ENCODE measurements around the gene TMEM35A.
"Not testable (repeated sequence)": the region's sequence is repeated elsewhere in the genome, so short reads cannot be mapped to it uniquely, and the experiment has no call there.

The TMEM35A gene

DNA sequence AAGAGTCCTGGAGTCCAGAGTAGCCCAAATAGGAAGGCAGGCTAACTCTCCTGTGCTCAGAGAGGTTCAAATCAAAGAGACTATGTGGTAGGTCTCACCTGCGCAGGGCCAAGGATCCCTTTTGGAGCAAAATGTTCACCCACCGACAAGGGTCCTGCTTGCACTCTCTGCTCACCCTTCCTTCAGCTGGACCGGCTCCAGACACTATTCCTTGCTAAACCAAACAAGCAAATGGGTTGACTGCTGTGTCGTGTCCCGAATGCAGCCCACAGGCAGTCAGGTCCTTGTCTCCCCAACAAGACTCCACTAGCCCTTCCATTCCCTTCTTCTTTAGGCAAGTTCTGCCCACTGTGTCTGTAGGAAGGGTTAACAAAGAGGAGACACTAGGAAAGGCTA, 27.5 kb upstream of the TMEM35A start:
- Histone ChIP-seq H2AFZ (ENCODE audit: insufficient read depth, low read length, poor library complexity) (peak overlapping the region; percentile 97), H3K4me1 (ENCODE audit: control insufficient read depth in 1 of 2, insufficient read depth in 2 of 2, low read length in 2 of 2) (peaks cover 0 to 3% of the 10 kb centered on the region in 2 experiments), H3K4me2 (ENCODE audit: low read length) (peak overlapping the region; percentile 66), H2BK12ac (ENCODE audit: low read length) (no peak overlapping the region), H3K36me3 (ENCODE audit: control insufficient read depth in 1 of 2, insufficient read depth in 2 of 2, low read length in 2 of 2) (no peaks in the 10 kb centered on the region), H2AK5ac (ENCODE audit: low read length) (no peak overlapping the region), H3K27ac (ENCODE audit: low read depth, low read length) (no peak overlapping the region), H3K27me3 (ENCODE audit: insufficient read depth, low read length) (no peaks in the 10 kb centered on the region), H3K79me1 (ENCODE audit: low read length) (peaks cover 7% of the 10 kb centered on the region), H3K79me2 (ENCODE audit: control insufficient read depth, insufficient read depth, low read length, poor library complexity) (peaks cover 2% of the 10 kb centered on the region), H3K9ac (ENCODE audit: low read length) (peak overlapping the region; percentile 54), H3K23ac (ENCODE audit: low read length) (no peak overlapping the region), H3K18ac (ENCODE audit: low read length) (peak overlapping the region; percentile 61), H3K4me3 (ENCODE audit: low read depth, low read length) (peak overlapping the region; percentile 80), H4K12ac (ENCODE audit: low read depth, low read length) (peak overlapping the region; percentile 87), H3K14ac (ENCODE audit: low read length) (peak overlapping the region; percentile 66), H4K91ac (ENCODE audit: low read depth, low read length) (peak overlapping the region; percentile 8), H3K9me3 (ENCODE audit: insufficient read depth, low read depth, low read length) (no peaks in the 10 kb centered on the region), H2BK5ac (ENCODE audit: low read depth, low read length, poor library complexity) (no peak overlapping the region), H3K4ac (ENCODE audit: low read depth, low read length) (no peak overlapping the region), H4K8ac (ENCODE audit: low read depth, low read length) (peak overlapping the region; percentile 93), H2BK120ac (ENCODE audit: insufficient read depth, low read length, poor library complexity) (no peak overlapping the region)
- WGBS (ENCODE audit: extremely low coverage, insufficient coverage, insufficient read length), result no CpG with 5 or more reads among the region's 5 CpGs
- no peak for DNase-seq

DNA sequence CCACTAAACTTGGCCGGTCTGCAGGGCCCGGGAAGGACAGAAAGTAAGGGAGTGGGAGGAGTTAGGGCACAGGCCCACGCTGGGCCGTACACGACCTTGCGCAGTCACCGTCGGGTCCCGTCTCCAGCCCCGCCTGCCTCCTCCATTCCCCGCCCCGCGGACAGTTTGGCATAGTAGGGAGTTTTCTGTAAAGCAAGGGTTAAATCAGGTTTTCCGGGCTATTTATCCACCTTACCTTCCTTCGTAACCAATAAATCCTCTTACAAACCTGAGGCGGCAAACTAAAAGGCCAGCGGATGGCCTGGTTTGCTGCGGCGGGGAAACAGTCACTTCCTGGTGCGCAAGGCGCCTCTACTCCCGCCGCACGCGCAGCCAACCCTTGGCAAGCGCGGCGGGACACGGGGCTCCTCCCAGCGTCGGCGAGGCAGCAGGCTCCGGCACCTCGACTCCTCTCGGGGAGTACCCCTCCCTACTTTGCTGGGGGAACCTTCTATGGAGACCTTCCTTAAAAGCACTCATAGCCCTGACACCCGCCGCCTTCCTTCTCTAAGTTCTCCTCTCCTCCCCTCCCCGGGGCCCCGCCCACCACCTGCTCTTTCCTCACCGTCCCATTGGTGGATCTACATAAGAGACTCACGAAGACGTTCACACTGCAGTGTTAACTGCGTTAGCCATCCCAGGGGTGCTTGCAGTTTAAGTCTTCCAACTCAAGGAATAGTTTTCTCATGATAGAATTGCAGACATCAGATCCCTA, 27.0 kb upstream of the TMEM35A start, which contains the start of gene TRMT2B:
Gene TRMT2B (minus strand): TSS at position 563 of the 754 bp plus-strand sequence. CDS start 9,822 bp downstream, outside the sequence.
- peak within 1 kb of the TSS; percentile 93 for H4K8ac ChIP-seq (ENCODE audit: low read depth, low read length)
- H3K23ac ChIP-seq (ENCODE audit: low read length), result no peak within 1 kb of the TSS
- no peak within 1 kb of the TSS for H2AK5ac ChIP-seq (ENCODE audit: low read length)
- peak within 1 kb of the TSS; percentile 87 for H4K12ac ChIP-seq (ENCODE audit: low read depth, low read length)
- H3K79me2 ChIP-seq (ENCODE audit: control insufficient read depth, insufficient read depth, low read length, poor library complexity), result peaks cover 2% of the 10 kb centered on the region
- peak within 1 kb of the TSS; percentile 54 for H3K9ac ChIP-seq (ENCODE audit: low read length)
- WGBS (ENCODE audit: extremely low coverage, insufficient coverage, insufficient read length), result no CpG with 5 or more reads among the region's 43 CpGs
- H3K4me3 ChIP-seq (ENCODE audit: low read depth, low read length), result peak within 1 kb of the TSS; percentile 80
- H3K4me1 ChIP-seq (ENCODE audit: control insufficient read depth in 1 of 2, insufficient read depth in 2 of 2, low read length in 2 of 2), result peaks cover 0 to 3% of the 10 kb centered on the region in 2 experiments
- DNase-seq, result peak; percentile 52 to 63
- H4K91ac ChIP-seq (ENCODE audit: low read depth, low read length), result peak within 1 kb of the TSS; percentile 38
- peak within 1 kb of the TSS; percentile 53 for H2BK120ac ChIP-seq (ENCODE audit: insufficient read depth, low read length, poor library complexity)
- peak within 1 kb of the TSS; percentile 97 for H2AFZ ChIP-seq (ENCODE audit: insufficient read depth, low read length, poor library complexity)
- H3K36me3 ChIP-seq (ENCODE audit: control insufficient read depth in 1 of 2, insufficient read depth in 2 of 2, low read length in 2 of 2), result no peaks in the 10 kb centered on the region
- peak within 1 kb of the TSS; percentile 66 for H3K14ac ChIP-seq (ENCODE audit: low read length)
- H2BK12ac ChIP-seq (ENCODE audit: low read length), result no peak within 1 kb of the TSS
- peak within 1 kb of the TSS; percentile 52 for H2BK5ac ChIP-seq (ENCODE audit: low read depth, low read length, poor library complexity)
- H3K79me1 ChIP-seq (ENCODE audit: low read length), result peaks cover 7% of the 10 kb centered on the region
- H3K4me2 ChIP-seq (ENCODE audit: low read length), result peak within 1 kb of the TSS; percentile 66
- H3K27me3 ChIP-seq (ENCODE audit: insufficient read depth, low read length), result no peaks in the 10 kb centered on the region
- H3K27ac ChIP-seq (ENCODE audit: low read depth, low read length), result peak within 1 kb of the TSS; percentile 68
- H3K18ac ChIP-seq (ENCODE audit: low read length), result peak within 1 kb of the TSS; percentile 64
- no peaks in the 10 kb centered on the region for H3K9me3 ChIP-seq (ENCODE audit: insufficient read depth, low read depth, low read length)
- peak within 1 kb of the TSS; percentile 14 for H3K4ac ChIP-seq (ENCODE audit: low read depth, low read length)

GRCh38 chrX:101056551-101056950, 22.1 kb upstream of the TMEM35A start:
- no CpG with 5 or more reads among the region's 4 CpGs for WGBS (ENCODE audit: extremely low coverage, insufficient coverage, insufficient read length)
- H3K18ac ChIP-seq (ENCODE audit: low read length); H3K4me3 ChIP-seq (ENCODE audit: low read depth, low read length); H3K9ac ChIP-seq (ENCODE audit: low read length); H4K8ac ChIP-seq (ENCODE audit: low read depth, low read length); H3K14ac ChIP-seq (ENCODE audit: low read length); H3K9me3 ChIP-seq (ENCODE audit: insufficient read depth, low read depth, low read length); DNase-seq; H3K27ac ChIP-seq (ENCODE audit: low read depth, low read length); H4K12ac ChIP-seq (ENCODE audit: low read depth, low read length); H3K4me2 ChIP-seq (ENCODE audit: low read length); H3K36me3 ChIP-seq (ENCODE audit: control insufficient read depth in 1 of 2, insufficient read depth in 2 of 2, low read length in 2 of 2); H3K23ac ChIP-seq (ENCODE audit: low read length); H3K79me1 ChIP-seq (ENCODE audit: low read length); H2BK120ac ChIP-seq (ENCODE audit: insufficient read depth, low read length, poor library complexity); H2AK5ac ChIP-seq (ENCODE audit: low read length); H3K27me3 ChIP-seq (ENCODE audit: insufficient read depth, low read length); H2AFZ ChIP-seq (ENCODE audit: insufficient read depth, low read length, poor library complexity); H2BK5ac ChIP-seq (ENCODE audit: low read depth, low read length, poor library complexity); H3K79me2 ChIP-seq (ENCODE audit: control insufficient read depth, insufficient read depth, low read length, poor library complexity); H4K91ac ChIP-seq (ENCODE audit: low read depth, low read length); H3K4me1 ChIP-seq (ENCODE audit: control insufficient read depth in 1 of 2, insufficient read depth in 2 of 2, low read length in 2 of 2); H3K4ac ChIP-seq (ENCODE audit: low read depth, low read length); H2BK12ac ChIP-seq (ENCODE audit: low read length): not testable (repeated sequence)

DNA sequence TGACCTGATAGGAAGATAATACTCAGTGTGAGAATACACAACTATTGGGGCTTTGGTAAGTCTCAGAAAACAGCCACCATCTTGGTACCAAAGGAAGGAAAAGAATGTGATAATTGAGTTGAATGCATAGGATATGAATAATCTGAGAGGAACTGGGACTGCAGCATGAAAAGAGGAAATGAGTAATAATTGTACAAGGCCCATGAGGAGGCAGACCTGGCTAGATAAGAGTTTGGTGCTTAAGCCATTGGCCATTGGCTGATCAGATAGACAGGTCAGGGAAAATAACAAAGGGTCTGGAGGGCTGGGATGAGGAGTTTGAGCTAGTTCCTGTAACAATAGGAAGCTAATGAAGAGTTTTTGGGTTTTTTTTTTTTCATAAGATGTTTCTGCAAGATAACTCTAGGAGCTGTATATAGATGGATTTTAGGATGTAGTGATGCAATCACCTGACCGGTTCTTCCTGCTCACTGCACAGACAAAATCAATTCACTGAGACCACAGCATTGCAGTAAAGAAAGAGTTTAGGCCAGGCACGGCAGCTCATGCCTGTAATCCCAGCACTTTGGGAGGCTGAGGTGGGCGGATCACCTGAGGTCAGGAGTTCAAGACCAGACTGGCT, 21.5 kb upstream of the TMEM35A start:
- Histone ChIP-seq H3K14ac (ENCODE audit: low read length) (no peak overlapping the region), H2BK5ac (ENCODE audit: low read depth, low read length, poor library complexity) (no peak overlapping the region), H3K23ac (ENCODE audit: low read length) (no peak overlapping the region), H3K4me2 (ENCODE audit: low read length) (no peak overlapping the region), H4K91ac (ENCODE audit: low read depth, low read length) (no peak overlapping the region), H3K27ac (ENCODE audit: low read depth, low read length) (no peak overlapping the region), H3K36me3 (ENCODE audit: control insufficient read depth in 1 of 2, insufficient read depth in 2 of 2, low read length in 2 of 2) (no peaks in the 10 kb centered on the region), H2AFZ (ENCODE audit: insufficient read depth, low read length, poor library complexity) (no peak overlapping the region), H3K79me1 (ENCODE audit: low read length) (no peaks in the 10 kb centered on the region), H4K8ac (ENCODE audit: low read depth, low read length) (no peak overlapping the region), H2BK12ac (ENCODE audit: low read length) (no peak overlapping the region), H3K9me3 (ENCODE audit: insufficient read depth, low read depth, low read length) (no peaks in the 10 kb centered on the region), H3K18ac (ENCODE audit: low read length) (no peak overlapping the region), H2AK5ac (ENCODE audit: low read length) (no peak overlapping the region), H3K79me2 (ENCODE audit: control insufficient read depth, insufficient read depth, low read length, poor library complexity) (no peaks in the 10 kb centered on the region), H3K4ac (ENCODE audit: low read depth, low read length) (no peak overlapping the region), H3K4me1 (ENCODE audit: control insufficient read depth in 1 of 2, insufficient read depth in 2 of 2, low read length in 2 of 2) (no peaks in the 10 kb centered on the region), H3K27me3 (ENCODE audit: insufficient read depth, low read length) (no peaks in the 10 kb centered on the region), H4K12ac (ENCODE audit: low read depth, low read length) (no peak overlapping the region), H2BK120ac (ENCODE audit: insufficient read depth, low read length, poor library complexity) (no peak overlapping the region), H3K9ac (ENCODE audit: low read length) (no peak overlapping the region), H3K4me3 (ENCODE audit: low read depth, low read length) (no peak overlapping the region)
- WGBS (ENCODE audit: extremely low coverage, insufficient coverage, insufficient read length), result no CpG with 5 or more reads among the region's 3 CpGs
- no peak for DNase-seq

Measured in trophoblast cell (in vitro differentiated cells and primary cell).